Measurements from ENCODE around the gene VKORC1L1.

DNA sequence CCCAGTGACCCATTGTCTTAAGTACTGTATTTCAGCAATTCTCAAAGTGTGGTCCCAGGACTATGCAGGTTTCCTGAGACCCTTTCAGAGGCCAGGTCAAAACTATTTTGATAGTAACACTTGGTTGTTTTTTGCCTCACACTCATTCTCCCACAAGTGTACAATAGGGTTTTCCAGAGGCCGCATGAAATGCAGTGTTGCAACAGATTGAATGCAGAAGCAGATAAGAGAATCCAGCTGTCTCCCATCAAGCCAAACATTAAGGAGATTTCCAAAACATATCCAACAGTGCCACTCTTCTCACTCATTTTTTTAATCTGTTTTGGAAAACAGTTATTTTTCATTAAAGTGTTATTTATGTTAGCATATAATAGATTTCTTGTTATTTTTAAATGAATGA lies 20.0 kb downstream of the VKORC1L1 start:
- TF ChIP-seq, protein P1, sequence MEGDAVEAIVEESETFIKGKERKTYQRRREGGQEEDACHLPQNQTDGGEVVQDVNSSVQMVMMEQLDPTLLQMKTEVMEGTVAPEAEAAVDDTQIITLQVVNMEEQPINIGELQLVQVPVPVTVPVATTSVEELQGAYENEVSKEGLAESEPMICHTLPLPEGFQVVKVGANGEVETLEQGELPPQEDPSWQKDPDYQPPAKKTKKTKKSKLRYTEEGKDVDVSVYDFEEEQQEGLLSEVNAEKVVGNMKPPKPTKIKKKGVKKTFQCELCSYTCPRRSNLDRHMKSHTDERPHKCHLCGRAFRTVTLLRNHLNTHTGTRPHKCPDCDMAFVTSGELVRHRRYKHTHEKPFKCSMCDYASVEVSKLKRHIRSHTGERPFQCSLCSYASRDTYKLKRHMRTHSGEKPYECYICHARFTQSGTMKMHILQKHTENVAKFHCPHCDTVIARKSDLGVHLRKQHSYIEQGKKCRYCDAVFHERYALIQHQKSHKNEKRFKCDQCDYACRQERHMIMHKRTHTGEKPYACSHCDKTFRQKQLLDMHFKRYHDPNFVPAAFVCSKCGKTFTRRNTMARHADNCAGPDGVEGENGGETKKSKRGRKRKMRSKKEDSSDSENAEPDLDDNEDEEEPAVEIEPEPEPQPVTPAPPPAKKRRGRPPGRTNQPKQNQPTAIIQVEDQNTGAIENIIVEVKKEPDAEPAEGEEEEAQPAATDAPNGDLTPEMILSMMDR (IDR thresholded peaks at IDR 0.05; ENCODE audit: low read depth, low read length): no peak
- no peak for TF ChIP-seq EZH2phosphoT487 (IDR thresholded peaks at IDR 0.05; ENCODE audit: low read depth)

Measured in OCI-LY3 (cell line).